Tongue (tissue), 2 donors: ENCODE measurements around the gene ALDH3A2. TPM values are rescaled to one million over a fixed set of nuclear protein-coding genes. Genes with fewer than 3 reads are reported as not detected.
"Not testable (repeated sequence)": the region's sequence is repeated elsewhere in the genome, so short reads cannot be mapped to it uniquely, and the experiment has no call there.

Experiments used
- DNase-seq: peaks from one replicate; pipeline ENCODE4 v3.0.0-alpha.2; 2015
- total RNA-seq: library from RNA; depleted of rRNA; stranded (reverse); fragments of >200 nt; gene quantifications from one replicate; pipeline ENCODE4 v1.2.3, GENCODE V29; 2014

The ALDH3A2 gene
- total RNA-seq, 1 donor from 2014 or later: 210 TPM

DNA sequence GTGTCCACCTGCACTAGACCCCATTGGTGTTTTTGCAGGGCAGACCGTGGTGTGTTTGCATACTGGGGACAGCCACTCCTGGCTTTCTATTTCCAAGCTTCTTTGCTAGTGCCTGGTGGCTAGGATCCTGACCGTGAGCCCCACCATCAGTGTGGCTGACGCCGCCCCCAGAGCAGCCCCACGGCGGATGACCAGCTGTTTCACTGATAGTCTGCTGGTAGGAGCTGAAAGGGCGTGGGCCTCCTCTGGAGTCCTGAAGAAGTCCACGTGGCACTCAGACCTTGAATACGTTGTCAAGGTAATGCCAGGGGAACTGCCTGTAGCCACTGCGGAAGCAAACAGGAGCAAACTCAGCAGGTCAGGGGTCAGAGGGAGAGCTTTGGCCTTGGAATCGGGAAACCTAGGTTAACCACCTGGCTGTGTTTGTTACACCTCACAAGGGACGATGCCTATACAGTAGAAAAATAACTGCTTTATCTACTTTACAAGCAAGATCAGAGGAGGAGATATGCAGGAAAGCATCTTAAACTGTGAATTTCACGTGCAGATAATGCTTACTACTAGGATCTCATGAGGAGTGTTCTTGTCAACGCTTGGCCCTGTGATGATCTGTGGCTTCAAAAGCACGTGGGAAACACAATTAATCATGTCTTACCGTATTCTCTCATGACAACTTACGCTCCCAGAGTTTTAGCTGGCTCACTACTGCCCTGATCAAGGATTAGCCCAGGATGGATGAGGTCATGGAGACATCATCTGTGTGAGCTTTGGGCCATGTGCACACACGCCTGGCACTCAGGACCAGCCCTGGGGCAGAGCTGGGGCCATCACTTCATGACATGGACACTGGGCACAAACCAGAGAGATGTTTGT lies 30.3 kb downstream of the ALDH3A2 start:
- DNase-seq: no peak

DNA sequence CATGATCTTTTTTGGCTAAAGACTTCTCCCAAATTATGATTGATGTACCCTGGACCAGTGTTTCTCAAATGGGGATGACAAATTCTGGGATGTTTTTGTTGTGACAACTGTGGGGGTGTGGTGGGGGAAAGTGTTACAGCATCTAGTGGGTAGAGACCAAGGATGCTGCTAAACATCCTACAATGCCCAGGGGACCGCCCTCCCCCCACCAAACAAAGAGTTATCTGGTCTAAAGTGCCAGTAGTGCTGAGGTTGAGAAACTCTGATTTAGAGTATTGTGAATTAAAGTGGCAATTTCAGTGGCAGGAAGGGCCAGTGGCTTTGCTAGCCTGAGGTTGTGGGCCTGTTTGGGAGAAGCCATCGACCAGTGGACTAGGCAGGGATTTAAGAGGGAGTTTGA lies 34.6 kb downstream of the ALDH3A2 start:
- no peak for DNase-seq

DNA sequence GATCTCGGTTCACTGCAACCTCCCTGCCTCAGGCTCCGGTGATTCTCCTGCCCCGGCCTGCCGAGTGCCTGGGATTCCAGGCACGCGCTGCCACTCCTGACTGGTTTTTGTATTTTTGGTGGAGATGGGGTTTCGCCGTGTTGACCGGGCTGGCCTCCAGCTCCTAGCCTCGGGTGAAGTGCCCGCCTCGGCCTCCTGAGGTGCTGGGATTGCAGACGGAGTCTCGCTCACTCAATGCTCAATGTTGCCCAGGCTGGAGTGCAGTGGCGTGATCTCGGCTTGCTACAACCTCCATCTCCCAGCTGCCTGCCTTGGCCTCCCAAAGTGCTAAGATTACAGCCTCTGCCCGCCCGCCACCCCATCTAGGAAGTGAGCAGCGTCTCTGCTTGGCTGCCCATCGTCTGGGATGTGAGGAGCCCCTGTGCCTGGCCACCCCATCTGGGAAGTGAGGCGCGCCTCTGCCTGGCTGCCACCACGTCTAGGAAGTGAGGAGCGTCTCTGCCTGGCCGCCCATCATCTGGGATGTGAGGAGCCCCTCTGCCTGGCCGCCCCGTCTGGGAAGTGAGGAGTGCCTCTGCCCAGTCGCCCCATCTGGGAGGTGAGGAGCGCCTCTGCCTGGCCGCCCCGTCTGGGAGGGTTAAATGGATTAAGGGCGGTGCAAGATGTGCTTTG lies 36.5 kb downstream of the ALDH3A2 start:
- not testable (repeated sequence) for DNase-seq

- no peak for DNase-seq
Observed at GRCh38 chr17:19686400-19687090, 38.0 kb downstream of the ALDH3A2 start.

GRCh38 chr17:19702217-19702641 lies 53.7 kb downstream of the ALDH3A2 start:
- no peak for DNase-seq

GRCh38 chr17:19703106-19703827 lies 54.7 kb downstream of the ALDH3A2 start:
- DNase-seq: peak; percentile 81

DNA sequence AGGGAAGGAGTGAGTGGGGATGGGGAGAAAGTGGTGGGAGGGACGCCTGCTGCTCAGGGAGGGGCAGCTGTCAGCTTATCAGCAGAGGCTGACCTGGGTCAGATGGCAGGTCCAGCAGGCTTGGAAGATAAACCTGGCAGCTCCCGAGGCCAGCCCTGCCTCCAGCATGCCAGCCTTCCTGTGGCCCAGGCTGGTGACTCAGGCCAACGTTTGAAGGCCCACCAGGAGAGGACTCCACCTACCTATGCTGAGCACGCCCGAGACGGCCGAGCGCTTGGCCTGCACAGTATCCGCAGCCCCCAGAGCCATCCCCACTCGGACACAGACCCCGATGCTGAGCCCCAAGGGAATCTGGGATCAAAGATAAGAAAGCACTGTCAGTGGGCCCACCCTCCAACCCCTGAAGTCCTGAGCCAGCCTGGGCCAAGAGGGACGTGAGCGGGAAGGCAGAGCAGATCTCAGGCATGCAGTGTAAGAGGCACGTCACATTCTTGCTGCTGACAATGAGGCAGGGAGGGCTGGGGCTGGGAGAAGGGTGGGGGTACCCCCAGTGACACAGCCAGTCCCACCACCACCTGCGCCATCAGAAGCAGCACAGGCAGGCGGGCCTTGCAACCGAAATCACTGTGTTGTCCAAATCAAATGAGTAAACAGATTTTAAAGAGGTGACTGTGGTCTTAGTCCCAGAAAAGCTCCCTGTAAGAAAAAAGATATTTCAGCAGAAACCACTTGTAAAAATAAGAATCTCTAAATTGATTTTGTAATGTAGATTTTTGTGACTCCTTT lies 55.5 kb downstream of the ALDH3A2 start:
- DNase-seq: no peak

GRCh38 chr17:19705201-19705600 lies 56.6 kb downstream of the ALDH3A2 start:
- DNase-seq: no peak

DNA sequence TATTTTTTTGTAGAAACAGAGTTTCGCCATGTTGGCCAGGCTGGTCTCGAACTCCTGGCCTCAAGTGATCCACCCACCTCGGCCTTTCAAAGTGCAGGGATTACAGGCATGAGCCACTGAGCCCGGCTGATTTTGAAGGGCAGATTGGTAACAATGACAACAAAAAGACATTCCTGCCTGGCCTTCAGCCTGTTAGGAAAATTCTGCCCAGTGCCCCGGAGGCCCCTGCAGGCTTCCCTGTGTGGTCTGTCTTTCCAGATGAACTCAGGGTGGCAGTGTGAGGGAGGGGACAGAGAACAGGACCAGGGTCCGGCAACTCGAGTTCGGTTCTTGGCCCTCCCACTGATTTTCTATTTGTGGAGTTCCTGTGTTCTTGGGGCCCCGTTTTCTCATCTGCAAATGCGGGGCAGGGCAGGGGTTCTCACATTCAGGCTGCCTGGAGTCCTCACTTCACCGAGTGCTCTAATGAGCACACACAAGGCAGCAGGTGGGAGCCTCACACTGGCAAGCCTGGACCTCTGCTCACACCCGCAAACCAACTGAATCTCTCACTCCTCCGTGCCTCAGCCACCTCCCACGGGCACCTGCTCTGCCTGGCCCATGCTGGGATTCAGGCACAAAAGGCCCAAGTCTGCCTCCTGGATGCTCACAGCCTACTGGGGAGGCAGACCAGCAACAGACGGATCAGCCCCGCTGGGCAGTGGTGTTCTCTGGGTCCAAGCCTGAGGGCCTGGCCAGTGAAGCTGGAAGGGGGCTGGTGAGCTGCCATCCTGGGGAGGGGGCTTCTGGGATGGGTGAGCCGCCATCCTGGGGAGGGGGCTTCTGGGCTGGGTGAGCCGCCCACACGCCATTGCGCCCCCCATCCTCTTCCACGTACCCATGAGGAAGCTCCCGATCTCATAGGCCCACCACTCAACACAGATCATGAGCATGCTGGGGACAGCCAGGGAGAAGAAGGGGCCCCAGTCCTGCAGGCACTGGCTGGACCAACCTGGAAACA lies 57.5 kb downstream of the ALDH3A2 start:
- no peak for DNase-seq

GRCh38 chr17:19706791-19707727 lies 58.5 kb downstream of the ALDH3A2 start:
- DNase-seq: peak; percentile 62

- DNase-seq: no peak
Observed at GRCh38 chr17:19707728-19708221, 59.2 kb downstream of the ALDH3A2 start.

GRCh38 chr17:19708431-19709175 lies 60.1 kb downstream of the ALDH3A2 start:
- DNase-seq: no peak

DNA sequence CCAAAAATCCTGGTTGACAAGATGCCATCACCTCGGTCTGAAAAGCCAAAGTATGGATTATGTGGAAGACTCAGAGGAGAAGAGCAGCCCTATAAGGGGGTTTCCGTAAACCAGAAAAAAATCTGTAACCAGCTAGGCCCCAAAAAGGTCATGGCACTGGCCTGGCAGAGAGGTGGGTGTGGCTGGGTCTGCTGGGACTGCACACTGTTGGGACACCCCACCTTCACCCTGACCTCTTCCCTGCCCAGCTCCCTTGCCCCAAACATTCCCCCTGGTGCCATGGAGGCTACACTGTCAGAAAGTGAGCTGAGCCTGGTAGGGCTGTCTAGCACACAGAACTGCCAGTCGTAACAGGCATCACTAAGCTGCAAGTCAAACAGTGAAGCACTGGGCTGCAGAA lies 61.3 kb downstream of the ALDH3A2 start:
- DNase-seq: no peak

- no peak for DNase-seq
Observed at GRCh38 chr17:19712436-19713004, 64.0 kb downstream of the ALDH3A2 start.

- no peak for DNase-seq
Observed at GRCh38 chr17:19713462-19713861, 64.9 kb downstream of the ALDH3A2 start.

GRCh38 chr17:19713901-19714361 lies 65.4 kb downstream of the ALDH3A2 start:
- no peak for DNase-seq
